GM12872 (cell line): Measurements from ENCODE around the gene CDIP1.

Source experiments
- TF ChIP-seq, protein P1 (sequence below): IDR thresholded peaks from 3 replicates; pipeline ENCODE4 v1.5.1; 2011; ENCODE audit warnings: low read depth, mild to moderate bottlenecking, low read length, moderate library complexity; ENCODE audit not compliant: insufficient read depth

CDIP1 gene

DNA sequence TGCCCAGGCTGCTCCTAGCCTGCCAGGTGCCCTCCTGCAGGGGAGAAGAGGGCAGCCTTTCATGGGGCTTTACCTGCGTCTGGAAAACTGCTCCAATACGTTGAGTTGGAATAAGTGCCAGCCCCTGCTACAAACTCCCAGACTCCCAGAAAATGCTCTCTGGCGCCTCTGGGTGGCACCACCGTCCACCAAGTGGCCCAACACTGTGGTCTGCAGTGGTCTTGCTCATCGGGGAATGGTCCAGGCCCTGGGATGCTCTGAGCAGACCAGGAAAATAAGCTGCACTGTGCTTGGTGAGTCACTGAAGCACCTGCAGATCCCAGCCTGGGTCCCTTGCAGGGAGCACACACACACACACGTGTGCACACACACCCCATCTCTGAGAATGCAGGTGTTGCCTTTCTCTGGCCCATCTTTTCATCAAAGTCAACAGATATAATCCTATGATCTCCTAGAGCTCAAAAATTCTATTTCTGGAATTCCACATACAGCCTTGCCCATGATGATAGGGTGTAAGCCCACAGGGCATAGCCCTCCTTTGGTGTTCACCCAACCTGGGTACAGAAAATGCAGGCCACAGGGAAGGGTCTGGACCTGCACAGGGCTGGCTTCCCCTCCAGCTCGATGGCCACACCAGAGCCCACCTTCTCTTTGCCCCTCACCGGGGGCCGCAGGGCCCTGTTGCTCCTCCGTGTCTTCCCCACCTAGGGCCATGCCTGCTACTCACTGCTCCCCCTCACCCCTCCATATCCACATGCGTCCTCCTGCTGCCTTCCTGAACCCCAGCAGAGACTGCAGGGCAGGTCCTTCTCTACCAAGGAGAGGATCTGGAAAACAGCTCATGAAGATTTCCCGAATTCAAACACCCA, 20.5 kb downstream of the CDIP1 start:
- TF ChIP-seq, protein P1, sequence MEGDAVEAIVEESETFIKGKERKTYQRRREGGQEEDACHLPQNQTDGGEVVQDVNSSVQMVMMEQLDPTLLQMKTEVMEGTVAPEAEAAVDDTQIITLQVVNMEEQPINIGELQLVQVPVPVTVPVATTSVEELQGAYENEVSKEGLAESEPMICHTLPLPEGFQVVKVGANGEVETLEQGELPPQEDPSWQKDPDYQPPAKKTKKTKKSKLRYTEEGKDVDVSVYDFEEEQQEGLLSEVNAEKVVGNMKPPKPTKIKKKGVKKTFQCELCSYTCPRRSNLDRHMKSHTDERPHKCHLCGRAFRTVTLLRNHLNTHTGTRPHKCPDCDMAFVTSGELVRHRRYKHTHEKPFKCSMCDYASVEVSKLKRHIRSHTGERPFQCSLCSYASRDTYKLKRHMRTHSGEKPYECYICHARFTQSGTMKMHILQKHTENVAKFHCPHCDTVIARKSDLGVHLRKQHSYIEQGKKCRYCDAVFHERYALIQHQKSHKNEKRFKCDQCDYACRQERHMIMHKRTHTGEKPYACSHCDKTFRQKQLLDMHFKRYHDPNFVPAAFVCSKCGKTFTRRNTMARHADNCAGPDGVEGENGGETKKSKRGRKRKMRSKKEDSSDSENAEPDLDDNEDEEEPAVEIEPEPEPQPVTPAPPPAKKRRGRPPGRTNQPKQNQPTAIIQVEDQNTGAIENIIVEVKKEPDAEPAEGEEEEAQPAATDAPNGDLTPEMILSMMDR = peak; percentile 70

DNA sequence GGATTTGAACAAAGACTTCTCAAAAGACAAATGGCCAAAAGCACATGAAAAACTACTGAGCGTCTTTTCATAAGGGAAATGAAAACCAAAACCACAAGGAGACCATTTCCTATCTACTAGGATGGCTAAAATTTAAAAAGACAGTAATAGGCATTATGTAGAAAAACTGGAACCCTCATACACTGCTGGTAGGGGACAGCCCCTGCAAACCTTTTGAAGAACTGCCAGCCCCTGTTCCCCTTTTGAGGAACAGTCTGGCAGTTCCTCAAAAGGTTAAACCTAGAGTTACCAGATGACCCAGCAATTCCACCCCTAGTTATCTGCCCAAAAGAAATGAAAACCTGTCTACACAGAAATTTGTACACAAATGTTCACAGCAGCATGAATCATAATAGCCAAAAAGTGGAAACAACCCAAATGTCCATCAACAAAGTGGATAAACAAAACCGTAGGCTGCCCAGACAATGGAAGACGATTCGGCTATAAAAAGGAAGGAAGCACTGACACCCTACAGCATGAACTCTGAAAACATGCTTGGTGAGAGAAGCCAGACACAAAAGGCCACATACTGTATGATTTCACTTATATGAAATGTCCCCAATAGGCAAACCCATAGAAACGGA, 22.9 kb downstream of the CDIP1 start:
- TF ChIP-seq, protein P1 = no peak

DNA sequence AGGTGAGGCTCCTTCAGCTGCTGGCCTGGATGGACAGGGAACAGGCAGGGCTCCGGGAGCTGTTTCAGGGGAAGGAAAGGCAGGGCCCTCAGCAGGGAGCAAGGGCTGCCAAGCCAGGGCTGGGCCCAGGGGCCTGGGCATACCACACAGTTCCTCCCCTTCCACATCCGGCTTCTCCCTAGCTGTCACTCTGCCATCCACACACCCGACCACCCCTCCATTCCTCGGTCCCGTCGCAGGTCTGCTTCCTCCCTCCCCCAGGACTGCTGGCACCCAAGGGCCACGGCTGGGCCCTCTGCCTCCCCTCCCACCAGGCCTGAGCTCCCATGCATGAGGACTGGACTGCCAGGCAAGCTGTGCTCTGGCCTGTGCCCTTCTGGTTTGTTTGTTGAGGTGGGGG, 24.0 kb downstream of the CDIP1 start:
- TF ChIP-seq, protein P1 = no peak

DNA sequence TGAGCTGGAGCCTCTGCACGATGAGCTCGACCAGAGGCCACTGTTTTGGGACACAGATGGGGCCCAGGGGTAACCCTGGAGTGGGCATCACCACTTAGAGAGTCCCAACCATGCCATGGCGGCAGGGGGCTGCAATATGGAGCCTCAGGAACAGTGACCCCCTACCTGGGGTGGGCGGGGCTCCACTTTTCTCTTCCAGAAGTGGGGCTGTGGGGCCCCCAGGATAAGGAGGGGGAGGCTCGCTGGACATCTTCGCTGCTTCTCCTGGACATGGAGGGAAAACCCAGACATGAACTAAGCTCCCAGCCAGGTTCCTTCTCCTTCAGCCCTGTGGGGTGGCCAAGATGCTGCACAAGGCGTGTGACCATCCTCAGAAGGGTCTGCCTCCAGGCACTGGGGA, 24.7 kb downstream of the CDIP1 start:
- TF ChIP-seq, protein P1 = no peak

DNA sequence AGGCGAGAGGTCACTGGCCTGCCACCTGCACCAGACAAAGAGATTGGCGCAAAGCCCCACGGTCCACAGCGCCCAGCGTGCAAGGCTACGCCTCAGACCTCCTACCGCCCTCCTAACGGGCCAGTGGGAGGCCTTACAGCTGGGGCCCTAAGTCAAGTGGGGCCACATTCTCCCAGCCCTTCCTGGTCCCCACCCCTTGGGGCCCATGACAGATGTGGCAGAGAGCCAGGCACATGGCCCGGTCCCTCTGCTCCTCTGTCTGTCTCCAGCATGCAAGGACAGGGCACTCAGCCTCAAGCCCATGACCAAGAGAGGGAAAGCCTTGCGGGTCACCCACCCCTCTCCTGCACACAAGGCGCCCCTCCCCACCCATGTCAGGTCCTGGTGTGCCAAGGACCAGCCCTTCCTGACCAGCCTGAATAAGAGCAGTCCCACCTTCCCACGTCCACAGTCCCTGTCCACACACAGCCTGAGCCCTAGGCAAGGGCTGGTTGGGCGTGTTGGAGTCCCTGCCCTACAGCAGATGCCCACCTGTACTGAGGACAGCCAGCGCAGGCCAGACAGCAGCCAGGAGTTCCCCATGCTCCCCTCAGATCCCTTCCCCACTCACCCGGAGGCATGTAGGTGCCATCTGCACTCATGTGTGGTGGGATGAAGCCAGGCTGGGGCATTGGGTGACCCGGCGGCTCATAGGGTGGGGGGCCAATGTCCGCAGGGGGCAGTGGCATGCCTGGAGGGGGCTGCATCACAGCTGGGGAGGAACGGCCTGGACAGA, 25.3 kb downstream of the CDIP1 start:
- TF ChIP-seq, protein P1 = no peak

DNA sequence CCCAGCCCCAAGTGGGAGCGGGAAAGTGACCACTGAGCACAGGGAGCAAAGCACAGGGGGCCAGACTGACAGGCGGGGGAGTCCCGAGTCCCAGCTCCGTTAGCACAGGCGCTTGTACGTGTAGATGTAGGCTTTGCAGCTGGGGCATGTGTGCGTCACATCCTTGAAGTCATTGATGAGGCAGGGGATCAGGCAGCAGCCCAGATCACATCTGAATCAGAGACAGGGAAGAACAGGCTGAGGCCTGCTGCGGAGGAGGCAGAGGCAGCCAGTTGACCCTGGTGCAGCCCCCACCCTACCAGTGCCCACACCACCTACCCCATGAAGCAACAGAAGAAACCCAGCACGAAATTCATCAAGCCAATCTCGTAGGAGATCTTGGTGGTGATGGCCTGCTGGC, 26.1 kb downstream of the CDIP1 start:
- TF ChIP-seq, protein P1 = no peak

DNA sequence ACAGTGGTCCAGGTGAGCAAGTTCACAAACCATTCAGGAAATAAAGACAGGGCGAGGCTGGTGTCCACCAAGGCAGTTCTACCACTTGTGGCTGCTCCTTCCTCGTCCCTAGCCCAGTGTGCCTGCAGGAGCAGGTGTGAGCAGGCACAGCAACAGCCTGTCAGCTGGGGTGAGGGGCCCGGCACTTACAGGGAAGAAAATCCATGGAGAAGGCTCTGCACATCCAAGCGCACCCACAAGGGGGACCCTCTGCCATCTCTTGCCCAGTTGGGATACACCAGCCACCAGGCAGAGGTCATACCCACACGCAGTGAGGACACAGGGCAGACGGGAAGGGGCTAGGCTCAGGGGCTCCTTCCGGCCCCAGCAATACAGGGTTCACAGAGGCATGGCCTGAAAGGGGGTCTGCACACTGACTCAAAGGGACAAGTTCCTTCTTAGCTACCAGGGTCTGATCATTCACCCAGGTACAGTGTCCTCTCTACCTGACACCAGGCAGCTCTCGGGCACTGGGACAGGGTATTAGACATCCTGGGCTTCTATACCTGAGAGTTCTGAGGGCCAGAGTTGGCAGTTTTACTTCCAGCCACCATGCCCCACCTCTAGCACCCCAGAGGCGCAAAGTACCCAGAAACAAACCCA, 27.0 kb downstream of the CDIP1 start:
- TF ChIP-seq, protein P1 = peak; percentile 45; the same call in 2 of the 3 replicates
